Progenitor cell of endocrine pancreas (in vitro differentiated cells): ENCODE results near the gene HIPK1. TPM values are rescaled to one million over a fixed set of nuclear protein-coding genes. Genes with fewer than 3 reads are reported as not detected.

Experiments
- DNase-seq: peaks from one replicate; pipeline ENCODE4 v3.0.0; 2021; ENCODE audit warnings: low spot score; ENCODE audit not compliant: unreplicated experiment
- H3K27ac Mint-ChIP-seq: 2 replicates; pipeline ENCODE4 v1.8.0; 2021; ENCODE audit warnings: mild to moderate bottlenecking, moderate library complexity, mixed read lengths
- H3K27me3 Mint-ChIP-seq: 2 replicates; pipeline ENCODE4 v1.8.0; 2021; ENCODE audit warnings: mixed read lengths
- H3K36me3 Mint-ChIP-seq: 2 replicates; pipeline ENCODE4 v1.8.0; 2022; ENCODE audit warnings: mixed read lengths; ENCODE audit not compliant: insufficient read depth
- H3K4me1 Mint-ChIP-seq: 2 replicates; pipeline ENCODE4 v1.8.0; 2021; ENCODE audit warnings: low read depth, mixed read lengths
- H3K4me3 Mint-ChIP-seq: 2 replicates; pipeline ENCODE4 v1.8.0; 2021; ENCODE audit warnings: low read depth, mild to moderate bottlenecking, moderate library complexity, mixed read lengths
- H3K9me3 Mint-ChIP-seq: 2 replicates; pipeline ENCODE4 v1.8.0; 2021; ENCODE audit warnings: low read depth, mixed read lengths
- CTCF ChIP-seq: fragments of 200-600 bp; sonication (generic); IDR thresholded peaks from one replicate; pipeline ENCODE4 v1.5.0; 2021; ENCODE audit warnings: antibody characterized with exemption, mild to moderate bottlenecking; ENCODE audit not compliant: unreplicated experiment
- total RNA-seq: library from RNA; stranded (reverse); gene quantifications from 2 replicates; pipeline ENCODE4 v1.2.1, GENCODE V29; 2021

HIPK1 gene
- total RNA-seq, 1 donor from 2014 or later = 54.2 TPM

GRCh38 chr1:113913887-113914664, 15.0 kb upstream of the HIPK1 start:
- H3K27me3 Mint-ChIP-seq = peaks cover 3% of the 10 kb centered on the region
- no peak overlapping the region for H3K4me3 Mint-ChIP-seq
- H3K4me1 Mint-ChIP-seq = no peaks in the 10 kb centered on the region
- no peak for TF ChIP-seq CTCF
- H3K27ac Mint-ChIP-seq = no peak overlapping the region
- no peaks in the 10 kb centered on the region for H3K9me3 Mint-ChIP-seq
- no peaks in the 10 kb centered on the region for H3K36me3 Mint-ChIP-seq
- no peak for DNase-seq

- Mint-ChIP-seq H3K36me3 (no peaks in the 10 kb centered on the region), H3K4me3 (no peak overlapping the region), H3K9me3 (no peaks in the 10 kb centered on the region), H3K4me1 (no peaks in the 10 kb centered on the region), H3K27me3 (peaks cover 3% of the 10 kb centered on the region), H3K27ac (no peak overlapping the region)
- DNase-seq = no peak
- no peak for TF ChIP-seq CTCF
Observed at GRCh38 chr1:113916974-113917373, 12.2 kb upstream of the HIPK1 start.

- H3K36me3 Mint-ChIP-seq = no peaks in the 10 kb centered on the region
- no peak for TF ChIP-seq CTCF
- DNase-seq = no peak
- no peak overlapping the region for H3K4me3 Mint-ChIP-seq
- H3K27me3 Mint-ChIP-seq = peaks cover 5% of the 10 kb centered on the region
- H3K27ac Mint-ChIP-seq = no peak overlapping the region
- H3K4me1 Mint-ChIP-seq = no peaks in the 10 kb centered on the region
- no peaks in the 10 kb centered on the region for H3K9me3 Mint-ChIP-seq
Observed at GRCh38 chr1:113917400-113918082, 11.6 kb upstream of the HIPK1 start.

GRCh38 chr1:113918243-113918642, 10.9 kb upstream of the HIPK1 start:
- no peaks in the 10 kb centered on the region for H3K4me1 Mint-ChIP-seq
- peaks cover 9% of the 10 kb centered on the region for H3K27me3 Mint-ChIP-seq
- H3K36me3 Mint-ChIP-seq = no peaks in the 10 kb centered on the region
- no peak overlapping the region for H3K4me3 Mint-ChIP-seq
- TF ChIP-seq CTCF = no peak
- no peak overlapping the region for H3K27ac Mint-ChIP-seq
- H3K9me3 Mint-ChIP-seq = no peaks in the 10 kb centered on the region
- no peak for DNase-seq

- no peak overlapping the region for H3K4me3 Mint-ChIP-seq
- H3K36me3 Mint-ChIP-seq = no peaks in the 10 kb centered on the region
- no peak for DNase-seq
- H3K4me1 Mint-ChIP-seq = peaks cover 5% of the 10 kb centered on the region
- no peak for TF ChIP-seq CTCF
- H3K27ac Mint-ChIP-seq = no peak overlapping the region
- no peaks in the 10 kb centered on the region for H3K9me3 Mint-ChIP-seq
- peaks cover 15% of the 10 kb centered on the region for H3K27me3 Mint-ChIP-seq
Observed at GRCh38 chr1:113922957-113923356, 6.2 kb upstream of the HIPK1 start.
